ENCODE results near the gene ZNF302. TPM values are rescaled to one million over a fixed set of nuclear protein-coding genes. Genes with fewer than 3 reads are reported as not detected.
A peak's percentile ranks its signal among the peaks of the same experiment; 100 is the strongest.

Gene ZNF302
- total and polyA plus RNA-seq, 9 donors = 23.3 to 40.6 (median 36.8) TPM

DNA sequence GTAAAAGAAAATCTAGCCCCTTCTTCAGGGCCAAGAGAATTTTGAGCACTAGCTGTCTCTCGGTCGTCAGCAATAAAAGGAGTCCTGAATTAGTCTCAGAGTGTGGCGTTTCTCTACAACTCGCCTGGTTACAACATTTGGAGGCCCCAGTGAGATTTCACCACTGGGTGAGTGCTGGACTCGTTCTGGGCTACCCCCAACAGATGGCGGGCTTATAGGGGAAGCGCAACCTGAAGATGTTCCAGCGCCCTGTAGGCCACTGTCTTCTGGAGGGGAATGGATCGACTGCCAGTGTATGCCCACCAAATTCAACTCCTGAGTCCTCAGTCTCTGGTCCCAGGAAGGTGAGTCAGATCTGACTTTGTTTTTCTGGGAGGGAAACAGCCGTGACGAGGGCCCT lies 44.9 kb downstream of the ZNF302 start:
- H3K4me1 ChIP-seq (ENCODE audit: insufficient read depth) = no peaks in the 10 kb centered on the region
- no peak overlapping the region for H3K4me3 ChIP-seq
- TF ChIP-seq POLR2A (IDR thresholded peaks at IDR 0.05) = no peak
- no peak for TF ChIP-seq EP300 (IDR thresholded peaks at IDR 0.05)
- TF ChIP-seq, protein P1, sequence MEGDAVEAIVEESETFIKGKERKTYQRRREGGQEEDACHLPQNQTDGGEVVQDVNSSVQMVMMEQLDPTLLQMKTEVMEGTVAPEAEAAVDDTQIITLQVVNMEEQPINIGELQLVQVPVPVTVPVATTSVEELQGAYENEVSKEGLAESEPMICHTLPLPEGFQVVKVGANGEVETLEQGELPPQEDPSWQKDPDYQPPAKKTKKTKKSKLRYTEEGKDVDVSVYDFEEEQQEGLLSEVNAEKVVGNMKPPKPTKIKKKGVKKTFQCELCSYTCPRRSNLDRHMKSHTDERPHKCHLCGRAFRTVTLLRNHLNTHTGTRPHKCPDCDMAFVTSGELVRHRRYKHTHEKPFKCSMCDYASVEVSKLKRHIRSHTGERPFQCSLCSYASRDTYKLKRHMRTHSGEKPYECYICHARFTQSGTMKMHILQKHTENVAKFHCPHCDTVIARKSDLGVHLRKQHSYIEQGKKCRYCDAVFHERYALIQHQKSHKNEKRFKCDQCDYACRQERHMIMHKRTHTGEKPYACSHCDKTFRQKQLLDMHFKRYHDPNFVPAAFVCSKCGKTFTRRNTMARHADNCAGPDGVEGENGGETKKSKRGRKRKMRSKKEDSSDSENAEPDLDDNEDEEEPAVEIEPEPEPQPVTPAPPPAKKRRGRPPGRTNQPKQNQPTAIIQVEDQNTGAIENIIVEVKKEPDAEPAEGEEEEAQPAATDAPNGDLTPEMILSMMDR (IDR thresholded peaks at IDR 0.05) = no peak
- no peak for DNase-seq
- intact Hi-C loops (cut with DNase I) = no loop called here
- no peaks in the 10 kb centered on the region for H3K9me3 ChIP-seq
- no peaks in the 10 kb centered on the region for H3K36me3 ChIP-seq
- WGBS, 3 donors = 29 to 47% (median 36%) methylated on average over 11 of the region's 11 CpGs
- H3K27me3 ChIP-seq = no peaks in the 10 kb centered on the region
- no peak overlapping the region for H3K27ac ChIP-seq

DNA sequence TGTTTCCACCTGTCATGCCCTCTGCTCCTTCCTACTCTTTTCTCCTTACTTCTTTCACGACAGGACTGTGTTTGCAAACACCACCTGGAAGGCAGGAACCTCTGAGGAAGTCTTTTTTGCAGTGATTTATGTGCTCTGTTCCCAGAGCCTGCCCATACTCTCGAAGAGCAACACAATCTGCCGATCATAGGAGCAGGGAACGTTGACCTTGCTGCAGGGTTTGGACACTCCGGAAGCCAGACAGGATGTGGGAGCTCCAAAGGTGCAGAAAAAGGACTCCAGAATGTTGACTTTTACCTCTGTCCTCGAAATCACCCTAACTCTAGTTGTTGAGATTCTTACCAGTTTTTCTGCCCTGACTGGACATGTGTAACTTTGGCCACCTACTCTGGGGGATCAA lies 47.9 kb downstream of the ZNF302 start:
- Histone ChIP-seq H3K27ac (no peak overlapping the region), H3K4me3 (no peak overlapping the region), H3K9me3 (no peaks in the 10 kb centered on the region), H3K36me3 (no peaks in the 10 kb centered on the region), H3K27me3 (no peaks in the 10 kb centered on the region), H3K4me1 (ENCODE audit: insufficient read depth) (no peaks in the 10 kb centered on the region)
- no peak for TF ChIP-seq EP300 (IDR thresholded peaks at IDR 0.05)
- TF ChIP-seq POLR2A (IDR thresholded peaks at IDR 0.05) = no peak
- TF ChIP-seq, protein P1 (IDR thresholded peaks at IDR 0.05) = no peak
- 25 to 28% (median 27%) methylated on average over 6 of the region's 6 CpGs for WGBS, 3 donors
- intact Hi-C loops (cut with DNase I) = no loop called here
- DNase-seq = no peak

DNA sequence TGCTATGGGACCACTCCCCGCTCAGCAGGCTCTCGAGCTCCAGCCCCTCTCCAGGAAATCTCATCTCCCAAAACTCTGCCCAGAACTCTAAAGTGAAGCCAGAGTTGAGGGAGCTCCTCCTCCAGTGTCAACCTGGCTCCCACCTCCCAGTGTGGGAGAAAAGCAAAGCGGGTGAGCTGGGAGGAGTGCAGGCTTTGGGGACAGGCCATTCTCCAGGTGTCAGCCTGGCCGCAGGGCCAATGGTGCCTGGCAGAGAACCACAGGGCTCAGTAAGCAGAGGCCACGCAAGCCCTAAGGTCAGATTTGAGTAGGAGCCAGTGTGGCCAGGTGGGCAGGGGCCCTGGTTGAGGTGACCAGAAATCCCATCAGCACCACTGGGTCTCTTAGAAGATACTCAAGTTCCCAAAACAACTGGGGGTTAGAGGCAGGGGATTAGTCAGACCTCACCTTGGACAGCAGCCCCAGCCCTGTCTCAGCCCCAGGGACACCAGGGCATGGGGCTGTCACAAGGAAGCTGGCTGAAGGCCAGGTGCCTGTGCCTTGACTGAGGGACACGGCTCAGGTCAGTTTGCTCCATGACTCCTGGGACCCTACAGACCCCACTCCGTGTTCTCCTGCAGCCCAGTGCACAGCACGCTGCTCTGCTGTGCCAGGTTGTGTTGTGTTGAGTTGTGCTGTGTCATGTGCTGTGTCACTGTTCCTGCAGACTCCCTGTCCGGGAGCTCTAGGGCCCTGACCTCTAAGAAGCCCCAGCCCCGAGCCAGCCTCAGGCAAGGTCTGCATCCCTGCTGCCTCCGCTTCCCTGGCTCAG lies 53.7 kb downstream of the ZNF302 start:
- peaks cover 0 to 3% of the 10 kb centered on the region in 2 donors for H3K9me3 ChIP-seq
- peak in 3 of 5 donors; percentile 21 to 36 (median 31) for DNase-seq
- peaks cover 19% of the 10 kb centered on the region for H3K4me1 ChIP-seq (ENCODE audit: insufficient read depth)
- H3K36me3 ChIP-seq = no peaks in the 10 kb centered on the region
- TF ChIP-seq POLR2A (IDR thresholded peaks at IDR 0.05) (no peak), EP300 (IDR thresholded peaks at IDR 0.05) (no peak)
- TF ChIP-seq, protein P1 (IDR thresholded peaks at IDR 0.05) = no peak
- 79 to 86% (median 85%) methylated on average over 11 of the region's 11 CpGs for WGBS, 3 donors
- no peak overlapping the region for H3K27ac ChIP-seq
- H3K4me3 ChIP-seq = no peak overlapping the region
- intact Hi-C loops (cut with DNase I) = no loop called here
- no peaks in the 10 kb centered on the region for H3K27me3 ChIP-seq

DNA sequence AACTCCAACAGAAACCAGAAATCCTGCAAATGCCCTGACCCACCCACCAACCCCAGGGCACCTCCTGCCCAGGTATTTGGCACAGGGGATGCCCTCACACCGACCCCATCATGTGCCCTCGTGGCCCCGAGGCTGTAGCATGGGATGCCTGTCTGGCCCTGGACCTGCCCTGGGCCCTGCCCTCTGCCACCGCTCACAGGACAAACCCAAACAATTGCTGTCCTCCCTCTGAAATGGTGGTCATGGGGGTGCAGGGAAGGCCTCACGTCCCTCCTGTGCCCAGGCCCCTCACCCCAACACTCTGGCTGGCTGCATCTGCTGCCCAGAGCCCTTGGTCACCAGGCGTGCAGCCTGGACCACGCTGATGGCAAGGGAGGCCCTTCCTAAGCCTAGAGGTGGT lies 54.5 kb downstream of the ZNF302 start:
- peak in 1 of 5 donors; percentile 20 for DNase-seq
- Histone ChIP-seq H3K36me3 (no peaks in the 10 kb centered on the region), H3K4me1 (ENCODE audit: insufficient read depth) (peaks cover 19% of the 10 kb centered on the region), H3K27ac (no peak overlapping the region), H3K27me3 (no peaks in the 10 kb centered on the region), H3K4me3 (no peak overlapping the region), H3K9me3 (peaks cover 0 to 3% of the 10 kb centered on the region in 2 donors)
- WGBS, 3 donors = 79 to 83% (median 80%) methylated on average over 7 of the region's 7 CpGs
- intact Hi-C loops (cut with DNase I) = no loop called here
- TF ChIP-seq EP300 (IDR thresholded peaks at IDR 0.05) = no peak
- TF ChIP-seq, protein P1 (IDR thresholded peaks at IDR 0.05) = no peak
- TF ChIP-seq POLR2A (IDR thresholded peaks at IDR 0.05) = no peak
